DMS79 treated with DMSO at 0.1 percent for 48 hours (cell line): ENCODE results near the gene EN2.

Experiments
- DNase-seq: peaks from one replicate; lab custom pipeline; 2025; lab: John Stamatoyannopoulos, UW

EN2 gene

GRCh38 chr7:155508376-155509358 is 50.7 kb downstream of the EN2 start:
- DNase-seq: no peak

DNA sequence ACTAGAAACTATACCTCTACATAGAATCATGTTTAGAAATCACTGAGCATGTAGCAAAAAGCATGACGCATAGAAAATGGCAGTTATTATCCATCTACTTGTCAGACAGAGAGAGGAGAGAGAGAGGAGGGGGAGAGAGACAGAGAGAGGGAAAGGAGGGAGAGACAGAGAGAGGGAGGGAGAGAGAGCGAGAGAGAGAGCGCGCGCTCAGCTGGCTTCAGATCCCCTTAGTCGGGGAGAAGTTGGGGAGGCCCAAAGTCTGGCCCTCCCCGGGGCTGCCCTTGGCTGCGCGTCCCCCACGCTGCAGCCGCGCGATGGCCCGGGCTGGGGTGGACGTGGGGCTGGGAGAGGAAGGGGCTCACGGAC is 51.4 kb downstream of the EN2 start:
- DNase-seq: no peak

- DNase-seq: peak; percentile 30
Measured at GRCh38 chr7:155509725-155510551, 52.0 kb downstream of the EN2 start.

GRCh38 chr7:155510975-155511701 is 53.2 kb downstream of the EN2 start:
- no peak for DNase-seq

GRCh38 chr7:155511702-155511996 is 53.7 kb downstream of the EN2 start:
- no peak for DNase-seq

DNA sequence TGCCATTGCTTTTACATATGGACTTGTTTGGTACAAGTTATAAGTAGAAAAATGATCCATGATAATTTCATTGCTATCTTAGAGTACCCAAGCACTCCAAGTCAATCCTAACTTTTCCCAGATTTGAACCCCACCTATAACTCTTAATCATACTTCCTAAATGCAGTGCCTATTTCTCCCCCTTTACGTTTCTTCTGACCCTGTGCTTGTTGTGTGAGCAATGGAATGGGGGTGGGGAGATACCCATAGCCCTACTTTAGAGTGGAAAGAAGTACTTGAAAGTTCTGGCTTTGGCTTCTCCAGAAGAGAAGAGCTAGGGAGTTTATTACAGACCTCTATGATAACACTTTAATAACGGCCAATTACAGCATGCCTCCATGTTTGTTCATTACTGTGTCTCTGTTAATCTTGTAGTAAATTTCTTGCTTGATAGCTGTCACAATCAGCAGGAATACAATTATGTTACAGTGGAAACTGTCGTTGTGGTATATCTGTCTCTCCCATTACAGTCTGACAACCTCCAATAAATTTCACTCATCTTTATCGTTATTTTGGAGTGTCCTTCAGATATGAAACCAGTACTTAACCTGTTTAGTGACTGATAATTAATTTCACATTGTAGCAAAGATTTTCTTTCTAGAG is 54.4 kb downstream of the EN2 start:
- no peak for DNase-seq

DNA sequence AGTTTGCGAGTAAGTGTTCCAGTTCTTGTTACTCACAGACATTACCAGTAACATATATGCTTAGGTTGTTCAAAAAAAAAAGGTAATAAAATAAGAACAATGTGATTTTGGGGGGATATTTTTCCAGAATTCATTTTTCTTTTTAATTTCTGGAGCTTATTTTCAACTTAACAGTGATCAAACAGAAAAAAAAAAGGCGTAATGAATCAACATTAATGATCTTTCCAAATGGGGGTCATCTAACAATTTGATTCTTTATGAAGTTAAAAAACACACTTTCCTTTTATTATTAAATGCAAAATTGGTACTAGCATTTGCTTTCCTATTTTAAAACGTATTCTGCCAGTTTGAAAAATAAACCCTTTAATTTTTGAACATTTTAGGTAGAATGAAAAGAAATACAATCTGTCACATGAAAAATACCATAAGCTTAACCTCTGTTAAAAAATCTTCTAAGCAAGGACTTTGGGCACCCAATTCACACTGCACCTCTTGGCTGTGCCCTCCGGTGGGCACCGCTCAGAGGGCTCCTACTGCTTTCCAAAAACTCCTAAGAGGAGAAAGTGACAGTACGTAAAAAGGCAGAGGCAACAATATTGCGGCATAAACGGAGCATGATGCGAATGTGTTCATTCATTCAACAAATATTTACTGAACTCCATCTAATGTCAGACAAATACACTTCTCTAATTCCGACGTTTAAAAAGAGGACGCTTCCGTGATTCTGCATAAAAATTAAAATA is 55.8 kb downstream of the EN2 start:
- DNase-seq: no peak

DNA sequence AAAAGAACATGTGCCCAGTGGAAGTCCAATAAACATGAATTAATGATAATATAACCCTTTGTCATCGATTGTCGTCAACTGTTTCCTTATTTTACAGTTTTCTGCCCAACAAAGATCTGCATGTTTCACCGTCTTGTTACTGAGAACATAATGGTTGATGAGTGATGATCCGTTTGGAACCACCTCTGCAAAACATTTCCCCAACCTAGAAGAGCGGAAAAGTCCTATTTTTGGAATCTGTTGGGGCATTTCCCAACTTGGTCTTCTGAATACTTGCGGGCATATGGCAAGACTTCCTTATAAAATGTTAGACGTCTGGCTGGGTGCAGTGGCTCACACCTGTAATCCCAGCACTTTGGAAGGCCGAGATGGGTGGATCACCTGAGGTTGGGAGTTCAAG is 56.4 kb downstream of the EN2 start:
- no peak for DNase-seq
